Central memory CD8-positive, alpha-beta T cell (primary cell): ENCODE results near the gene NUDT8.

Experiments
- ATAC-seq: fragments of 150-1000 bp; cut with Tn5 transposase; replicated peaks from 2 replicates; pipeline ENCODE4 v1.10.0; 2022; ENCODE audit warnings: mild to moderate bottlenecking, moderate FRiP score, moderate number of reproducible peaks; ENCODE audit not compliant: poor library complexity, severe bottlenecking; ENCODE audit errors: extremely low read depth
- DNase-seq, 2 donors: peaks; one replicate each; pipeline ENCODE4 v3.0.0; 2021; ENCODE audit warnings: low spot score in 2 of 2
- H3K27ac Mint-ChIP-seq: one replicate; pipeline ENCODE4 v1.8.0; 2022; ENCODE audit warnings: low read depth, mild to moderate bottlenecking, moderate library complexity, mixed read lengths
- H3K27me3 Mint-ChIP-seq: one replicate; pipeline ENCODE4 v1.8.0; 2022; ENCODE audit warnings: mixed read lengths
- H3K36me3 Mint-ChIP-seq: one replicate; pipeline ENCODE4 v1.8.0; 2022; ENCODE audit warnings: mild to moderate bottlenecking, moderate library complexity, mixed read lengths; ENCODE audit not compliant: insufficient read depth
- H3K4me1 Mint-ChIP-seq: one replicate; pipeline ENCODE4 v1.8.0; 2022; ENCODE audit warnings: mixed read lengths
- H3K4me3 Mint-ChIP-seq: one replicate; pipeline ENCODE4 v1.8.0; 2022; ENCODE audit warnings: mild to moderate bottlenecking, moderate library complexity, mixed read lengths
- H3K9me3 Mint-ChIP-seq: one replicate; pipeline ENCODE4 v1.8.0; 2022; ENCODE audit warnings: mixed read lengths

NUDT8 gene

DNA sequence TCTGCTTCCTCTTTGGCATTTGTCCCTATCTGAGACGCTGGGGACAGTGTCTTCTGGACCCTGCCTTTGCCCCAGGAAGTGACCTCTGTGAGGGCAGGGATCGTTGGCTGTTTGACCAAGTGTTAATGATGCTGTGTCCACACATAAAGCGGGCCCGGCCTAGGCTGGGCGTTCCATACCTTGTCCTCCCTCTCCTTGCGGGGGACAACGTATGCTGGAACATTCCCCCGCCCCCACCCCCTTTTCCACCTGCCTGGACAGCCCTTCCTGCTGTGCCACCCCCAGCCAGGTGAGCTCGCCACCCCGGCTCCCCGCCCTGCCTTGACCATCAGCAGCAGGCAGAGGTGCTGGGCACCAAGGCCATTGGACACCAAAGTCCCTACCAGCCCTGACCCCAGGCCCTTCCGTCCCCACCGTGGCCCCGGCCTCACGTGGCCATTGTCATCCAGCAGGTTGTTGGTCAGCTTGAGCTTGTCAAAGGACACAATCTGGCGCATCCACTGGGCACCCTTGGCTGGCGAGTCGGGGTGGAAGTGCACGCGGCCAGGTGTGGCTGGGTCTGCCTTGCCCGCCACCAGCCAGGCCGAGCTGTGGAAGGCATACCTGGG is 4.1 kb upstream of the NUDT8 start:
- peaks cover 3% of the 10 kb centered on the region for H3K36me3 Mint-ChIP-seq
- peaks cover 8% of the 10 kb centered on the region for H3K4me1 Mint-ChIP-seq
- H3K4me3 Mint-ChIP-seq = no peak overlapping the region

DNA sequence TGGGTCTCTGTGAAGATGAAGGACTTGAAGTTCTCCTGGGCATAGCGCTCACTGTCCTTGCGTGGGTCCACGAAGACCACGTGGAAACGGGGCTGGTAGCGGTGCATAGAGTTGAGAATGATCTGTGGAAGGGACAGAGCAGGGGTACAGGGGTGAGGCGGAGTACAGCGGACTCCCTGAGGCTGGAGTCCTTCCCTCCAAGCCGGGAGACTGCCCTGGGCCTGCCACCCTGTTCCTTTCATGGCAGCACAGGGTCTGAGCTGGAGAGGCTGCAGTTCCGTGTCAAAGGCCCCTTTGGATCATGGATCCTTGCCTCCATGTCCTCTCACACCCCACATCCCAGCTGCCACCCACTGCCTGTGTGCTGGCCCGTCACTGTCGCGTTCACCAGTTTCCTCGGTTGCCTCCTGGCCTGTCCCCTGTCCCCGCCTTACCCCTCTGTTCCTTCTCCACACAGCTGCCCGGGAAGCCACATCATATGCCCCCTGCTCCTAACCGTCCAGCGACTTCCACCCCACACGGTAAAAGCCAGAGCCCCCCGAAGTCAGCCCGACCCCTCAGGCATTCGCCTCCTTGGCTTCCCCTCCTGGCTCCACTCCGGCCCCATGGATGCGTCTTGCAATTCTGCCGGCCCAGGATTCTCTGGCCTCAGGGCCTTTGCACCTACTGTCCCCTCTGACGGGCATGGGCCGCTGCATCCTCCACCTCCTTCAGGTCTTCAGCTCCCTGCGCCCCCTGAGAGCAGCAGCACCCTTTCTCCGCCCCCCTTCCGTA is 3.4 kb upstream of the NUDT8 start:
- DNase-seq (no peak), ATAC-seq (no peak)
- no peak overlapping the region for H3K4me3 Mint-ChIP-seq

More for the DNA sequence above, 4.1 kb upstream of the NUDT8 start:
- Mint-ChIP-seq H3K27ac (no peak overlapping the region), H3K27me3 (no peaks in the 10 kb centered on the region), H3K9me3 (no peaks in the 10 kb centered on the region)
- DNase-seq (no peak), ATAC-seq (no peak)

DNA sequence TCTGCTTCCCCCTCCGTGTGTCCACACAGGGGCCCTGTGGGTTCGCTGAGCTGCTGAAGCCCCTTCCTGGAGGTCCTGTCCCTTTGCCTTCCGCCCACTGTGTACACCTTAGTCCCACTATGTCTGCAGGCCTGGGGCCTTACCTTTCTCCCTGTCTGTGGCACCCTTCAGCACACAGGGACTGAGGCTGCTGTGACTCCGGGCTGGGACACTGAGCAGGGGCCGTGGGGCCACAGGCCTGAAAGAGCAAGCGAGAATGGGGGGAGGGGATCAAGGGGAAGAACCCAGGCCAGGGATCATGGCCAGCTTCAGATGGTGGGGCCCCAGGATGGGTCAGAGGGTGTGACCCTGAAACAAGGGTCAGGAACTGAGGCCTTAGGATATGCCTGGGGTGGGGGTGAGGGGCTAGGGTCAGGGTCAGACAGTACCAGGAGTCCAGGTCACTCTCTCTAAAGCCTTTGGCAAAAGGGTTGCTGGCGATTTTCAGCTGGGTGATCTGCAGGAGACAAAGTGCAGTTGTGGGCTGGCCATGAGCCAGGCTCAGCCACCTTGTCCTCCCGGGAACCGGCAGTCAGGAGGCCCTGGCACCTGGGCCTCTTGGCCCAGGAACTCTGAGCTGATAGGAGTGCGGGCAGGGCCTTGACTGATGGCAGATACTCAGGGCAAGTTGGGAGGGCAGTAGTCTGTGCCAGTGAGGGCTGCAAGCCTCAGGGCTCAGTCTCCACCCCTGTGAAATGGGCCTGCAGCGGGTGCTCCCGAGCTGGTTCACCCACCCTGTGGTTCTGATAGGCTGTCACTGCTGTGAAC is 2.6 kb upstream of the NUDT8 start:
- Mint-ChIP-seq H3K27ac (no peak overlapping the region), H3K36me3 (peaks cover 3% of the 10 kb centered on the region), H3K9me3 (no peaks in the 10 kb centered on the region), H3K4me1 (peaks cover 9% of the 10 kb centered on the region), H3K27me3 (no peaks in the 10 kb centered on the region), H3K4me3 (peak overlapping the region; percentile 54)
- DNase-seq (no peak), ATAC-seq (no peak)

More for the DNA sequence above, 3.4 kb upstream of the NUDT8 start:
- no peaks in the 10 kb centered on the region for H3K27me3 Mint-ChIP-seq
- peaks cover 8% of the 10 kb centered on the region for H3K4me1 Mint-ChIP-seq
- no peaks in the 10 kb centered on the region for H3K9me3 Mint-ChIP-seq
- H3K27ac Mint-ChIP-seq = no peak overlapping the region
- H3K36me3 Mint-ChIP-seq = peaks cover 3% of the 10 kb centered on the region

DNA sequence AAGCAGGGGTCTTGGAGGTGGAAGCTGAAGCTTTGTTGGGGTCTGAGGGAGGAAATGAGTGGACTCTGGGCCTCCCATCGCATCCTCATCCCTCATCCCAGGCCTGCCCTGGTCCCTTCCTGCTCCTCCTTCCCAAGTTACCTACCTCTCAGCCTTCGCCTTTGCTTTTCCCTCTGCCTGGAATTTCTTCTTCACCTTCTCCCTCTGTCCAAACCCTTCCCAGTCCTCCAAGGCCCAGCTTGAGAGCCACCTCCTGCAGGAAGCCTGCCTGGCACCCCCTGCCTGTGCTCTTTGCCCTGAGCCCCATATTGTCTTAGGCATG is 2.1 kb upstream of the NUDT8 start:
- no peaks in the 10 kb centered on the region for H3K27me3 Mint-ChIP-seq
- DNase-seq (no peak), ATAC-seq (no peak)
- H3K36me3 Mint-ChIP-seq = peaks cover 3% of the 10 kb centered on the region
- H3K4me3 Mint-ChIP-seq = peak overlapping the region; percentile 54
- H3K9me3 Mint-ChIP-seq = no peaks in the 10 kb centered on the region
- no peak overlapping the region for H3K27ac Mint-ChIP-seq
- peaks cover 13% of the 10 kb centered on the region for H3K4me1 Mint-ChIP-seq

DNA sequence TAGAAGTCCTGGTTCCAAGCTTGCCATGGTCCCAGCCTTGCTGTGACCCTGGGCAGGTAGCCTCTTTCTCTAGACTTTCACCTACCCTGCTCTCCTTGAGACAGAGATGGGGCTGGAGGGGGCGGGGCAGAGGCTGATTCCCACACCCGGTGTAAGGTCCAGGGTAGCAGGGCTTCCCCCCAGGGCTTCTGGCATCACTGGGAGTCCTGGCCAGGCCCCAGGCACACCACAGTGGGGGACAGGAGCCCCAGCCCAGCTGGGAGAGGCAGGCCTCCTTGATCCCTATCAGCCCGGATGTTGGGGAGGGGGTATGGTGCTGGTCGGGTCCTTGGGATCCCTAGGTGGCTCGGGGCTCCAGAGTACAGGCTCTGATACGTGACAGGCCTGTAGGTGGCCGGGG is 1.7 kb upstream of the NUDT8 start:
- Mint-ChIP-seq H3K4me1 (peaks cover 13% of the 10 kb centered on the region), H3K36me3 (peaks cover 3% of the 10 kb centered on the region), H3K27ac (no peak overlapping the region), H3K4me3 (peak overlapping the region; percentile 87), H3K9me3 (no peaks in the 10 kb centered on the region), H3K27me3 (no peaks in the 10 kb centered on the region)
- no peak for DNase-seq
- ATAC-seq = no peak

DNA sequence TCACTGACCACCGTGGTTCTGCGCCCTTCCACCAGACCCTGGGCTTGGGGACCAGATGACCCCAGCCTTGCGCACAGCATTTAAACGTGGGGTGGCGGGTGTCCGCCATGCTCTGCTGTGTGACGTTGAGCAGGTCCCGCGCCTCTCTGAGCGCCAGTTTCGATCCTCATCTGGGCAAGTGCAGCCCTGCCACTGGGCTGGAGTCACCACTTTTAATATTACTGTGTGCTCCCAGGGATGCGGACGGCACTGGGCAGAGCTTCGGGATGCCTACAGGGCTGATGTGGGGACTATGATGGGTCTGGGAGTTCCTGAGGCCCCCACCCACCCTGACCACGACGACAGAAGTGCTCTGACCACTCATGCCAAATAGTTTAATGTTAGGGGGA is 1.2 kb upstream of the NUDT8 start:
- Mint-ChIP-seq H3K27ac (peak overlapping the region; percentile 87), H3K27me3 (no peaks in the 10 kb centered on the region), H3K9me3 (no peaks in the 10 kb centered on the region), H3K4me3 (peak overlapping the region; percentile 87), H3K4me1 (peaks cover 13% of the 10 kb centered on the region), H3K36me3 (peaks cover 3% of the 10 kb centered on the region)
- ATAC-seq (no peak), DNase-seq (no peak)

DNA sequence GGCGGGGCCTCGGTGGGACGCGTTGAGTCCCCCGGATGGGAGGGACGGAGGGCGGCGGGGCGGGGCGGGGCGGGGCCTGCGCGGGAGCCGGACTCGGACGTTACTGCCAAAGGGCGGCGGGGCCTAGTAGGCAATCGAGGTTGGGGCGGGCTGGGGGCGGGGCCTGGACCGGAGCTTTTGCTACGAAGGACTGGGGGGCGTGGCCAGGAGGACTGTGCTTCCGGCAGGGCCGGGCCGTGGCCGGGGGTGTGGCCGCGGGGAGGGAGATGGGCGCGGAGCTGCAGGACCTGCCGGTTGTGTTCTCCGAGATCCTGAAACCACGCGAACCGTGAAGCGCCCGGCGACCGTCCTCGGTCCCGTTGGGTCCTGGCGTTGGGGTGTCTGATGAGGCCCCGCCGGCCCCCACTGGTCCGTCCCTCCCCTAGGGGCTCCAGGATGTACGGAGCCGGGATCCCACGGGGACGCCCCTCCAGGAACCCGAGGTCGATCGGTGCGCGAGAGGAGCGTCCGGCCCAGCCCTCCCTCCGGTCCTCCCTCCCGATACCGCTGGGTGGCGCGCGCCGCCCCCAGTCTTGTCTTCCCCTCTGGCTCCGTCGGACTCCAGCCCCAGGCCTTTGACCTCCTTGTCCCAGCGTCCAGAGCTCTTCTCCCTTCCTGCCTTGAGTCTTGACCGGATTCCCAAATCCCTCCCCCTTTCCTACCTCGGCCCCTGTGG is 648 bp upstream of the NUDT8 start:
- Mint-ChIP-seq H3K4me1 (peaks cover 13% of the 10 kb centered on the region), H3K27me3 (no peaks in the 10 kb centered on the region), H3K9me3 (no peaks in the 10 kb centered on the region), H3K4me3 (peak overlapping the region; percentile 87), H3K36me3 (peaks cover 3% of the 10 kb centered on the region), H3K27ac (peak overlapping the region; percentile 87)
- DNase-seq (peak; percentile 87 to 90), ATAC-seq (peak; percentile 66)

DNA sequence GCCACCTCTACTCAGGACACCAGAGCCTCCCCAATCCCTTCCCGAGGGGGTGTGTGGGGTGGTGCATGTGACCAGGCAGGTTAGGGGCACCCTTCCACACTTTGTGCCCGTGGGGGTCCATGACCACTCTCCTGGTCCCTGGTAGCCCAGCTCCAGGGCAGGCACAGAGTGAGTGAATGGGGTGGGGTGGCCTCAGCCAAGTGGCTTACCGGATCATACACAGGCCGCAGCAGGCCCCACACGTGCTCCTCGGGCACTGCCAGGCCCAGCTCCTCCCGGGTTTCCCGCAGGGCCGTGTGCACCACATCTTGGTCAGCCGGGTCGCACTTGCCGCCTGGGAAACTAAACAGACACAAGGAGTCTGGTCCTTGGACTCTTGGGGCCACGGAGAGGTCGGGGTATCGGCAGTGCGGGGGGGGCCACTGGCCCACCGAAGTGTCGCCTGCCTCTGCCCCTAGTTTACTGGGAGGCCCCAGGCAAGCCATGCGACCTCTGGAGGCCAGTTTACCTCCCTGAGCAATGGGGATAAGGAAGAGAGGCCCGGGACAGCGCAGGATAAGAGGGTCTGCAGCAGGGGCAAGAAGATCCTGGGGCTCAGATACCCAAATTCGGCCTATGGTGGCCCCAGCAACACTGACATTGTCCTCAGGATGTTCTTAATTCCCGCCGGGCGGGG is 889 bp downstream of the NUDT8 start:
- Mint-ChIP-seq H3K9me3 (no peaks in the 10 kb centered on the region), H3K36me3 (peaks cover 3% of the 10 kb centered on the region), H3K4me3 (peak overlapping the region; percentile 87), H3K27me3 (no peaks in the 10 kb centered on the region), H3K27ac (peak overlapping the region; percentile 61), H3K4me1 (peaks cover 13% of the 10 kb centered on the region)
- DNase-seq = no peak
- ATAC-seq = no peak

DNA sequence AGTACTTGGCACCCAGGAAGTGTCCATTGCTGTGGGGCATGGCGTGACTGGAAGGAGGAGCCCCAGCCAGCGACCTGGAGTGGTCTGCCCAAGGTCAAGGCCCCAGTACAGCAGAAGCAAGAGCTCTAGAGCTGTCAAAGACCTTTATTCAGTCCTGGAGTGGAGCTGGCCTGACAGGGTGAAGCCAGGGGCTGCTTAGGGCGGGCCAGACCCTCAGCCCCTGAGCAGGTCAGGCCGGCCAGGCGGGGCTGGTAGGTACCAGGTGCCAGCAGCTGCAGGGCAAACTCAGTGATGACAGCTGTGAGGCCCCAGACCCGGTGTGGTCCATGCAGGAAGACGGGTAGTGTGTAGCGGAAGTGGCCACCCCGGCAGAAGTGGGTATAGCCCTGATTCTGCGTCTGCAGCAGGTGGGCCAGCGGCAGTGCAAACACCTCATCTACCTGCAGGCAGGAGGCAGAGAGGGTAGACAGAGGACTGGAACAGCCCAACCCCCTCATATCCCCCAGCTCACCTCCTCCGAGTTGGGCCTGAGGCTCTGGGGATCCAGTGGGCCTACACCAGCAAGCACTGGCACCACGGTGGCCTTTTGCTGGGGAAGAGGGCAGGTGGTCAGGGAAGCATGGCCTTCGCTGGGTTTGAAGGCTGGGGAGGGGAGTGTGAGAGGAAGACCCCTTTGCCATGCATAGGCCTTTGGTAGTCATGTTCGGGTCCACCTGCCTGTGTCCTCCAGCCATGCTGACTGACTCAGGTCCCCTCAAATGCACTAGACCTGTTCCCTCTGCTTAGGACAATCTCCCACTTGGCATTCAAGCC is 1.7 kb downstream of the NUDT8 start:
- peaks cover 3% of the 10 kb centered on the region for H3K36me3 Mint-ChIP-seq
- ATAC-seq = no peak
- H3K27ac Mint-ChIP-seq = no peak overlapping the region
- peaks cover 13% of the 10 kb centered on the region for H3K4me1 Mint-ChIP-seq
- H3K4me3 Mint-ChIP-seq = no peak overlapping the region
- no peaks in the 10 kb centered on the region for H3K9me3 Mint-ChIP-seq
- H3K27me3 Mint-ChIP-seq = no peaks in the 10 kb centered on the region
- no peak for DNase-seq

DNA sequence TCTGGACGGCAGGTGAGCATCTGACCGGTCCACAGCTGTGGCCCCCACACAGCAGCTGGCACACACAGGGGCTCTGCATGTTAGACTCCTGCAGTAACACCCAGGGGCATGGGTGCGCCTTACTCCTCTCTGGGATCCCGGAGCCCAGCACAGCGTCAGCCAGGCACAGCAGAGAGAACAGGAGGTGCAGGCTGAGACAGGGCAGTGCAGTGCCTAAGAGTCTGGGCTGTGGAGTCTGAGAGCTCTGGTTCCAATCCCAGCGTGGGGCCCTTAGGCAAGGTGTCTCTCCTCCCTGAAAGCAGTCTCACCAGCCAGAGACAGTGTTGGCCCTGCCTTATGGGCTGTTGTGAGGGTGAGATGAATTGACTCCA is 2.3 kb downstream of the NUDT8 start:
- peaks cover 3% of the 10 kb centered on the region for H3K36me3 Mint-ChIP-seq
- no peaks in the 10 kb centered on the region for H3K27me3 Mint-ChIP-seq
- no peaks in the 10 kb centered on the region for H3K9me3 Mint-ChIP-seq
- ATAC-seq = no peak
- H3K4me1 Mint-ChIP-seq = peaks cover 13% of the 10 kb centered on the region
- H3K4me3 Mint-ChIP-seq = no peak overlapping the region
- no peak for DNase-seq
- H3K27ac Mint-ChIP-seq = peak overlapping the region; percentile 58

DNA sequence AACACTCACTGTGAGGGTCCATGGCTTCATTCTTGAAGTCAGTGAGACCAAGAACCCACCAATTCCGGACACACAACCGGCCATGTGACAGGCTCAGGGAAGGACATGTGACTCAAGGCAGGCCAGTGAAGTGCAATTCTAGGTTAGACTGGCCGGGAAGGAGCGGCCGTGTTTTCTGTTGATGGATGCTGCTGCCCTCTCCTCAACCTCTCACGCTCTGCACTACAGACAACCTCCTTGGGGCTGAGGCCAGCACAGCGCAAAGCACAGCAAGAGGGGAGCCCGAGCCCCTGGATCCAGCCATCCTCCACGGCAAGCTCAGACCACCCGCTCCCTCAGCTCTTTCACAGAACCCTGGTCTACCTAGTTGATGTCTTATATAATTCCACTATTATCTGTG is 2.8 kb downstream of the NUDT8 start:
- H3K27ac Mint-ChIP-seq = peak overlapping the region; percentile 58
- peaks cover 3% of the 10 kb centered on the region for H3K36me3 Mint-ChIP-seq
- H3K27me3 Mint-ChIP-seq = no peaks in the 10 kb centered on the region
- ATAC-seq (no peak), DNase-seq (no peak)
- H3K9me3 Mint-ChIP-seq = no peaks in the 10 kb centered on the region
- no peak overlapping the region for H3K4me3 Mint-ChIP-seq
- peaks cover 13% of the 10 kb centered on the region for H3K4me1 Mint-ChIP-seq
